RWPE2 (cell line): ENCODE results near the gene TTLL12.

ENCODE experiments used
- ATAC-seq: fragments of 200-7000 bp; cut with Tn5 transposase; 3 replicates; pipeline ENCODE4 v1.9.1; 2021; ENCODE audit warnings: low read depth
- DNase-seq: peaks from one replicate; pipeline ENCODE4 v3.0.0-alpha.2; 2020; ENCODE audit warnings: low spot score
- H3K27ac ChIP-seq: fragments of 450-650 bp; 2 replicates; pipeline ENCODE4 v1.5.1; 2017; ENCODE audit warnings: mild to moderate bottlenecking; ENCODE audit not compliant: poor library complexity, severe bottlenecking
- H3K27me3 ChIP-seq: fragments of 250-450 bp; sonication (Bioruptor Pico); 2 replicates; pipeline ENCODE4 v1.5.1; 2021; ENCODE audit warnings: mild to moderate bottlenecking, moderate library complexity; ENCODE audit not compliant: insufficient read depth, poor library complexity, severe bottlenecking
- H3K36me3 ChIP-seq: fragments of 250-450 bp; sonication (Bioruptor Pico); 2 replicates; pipeline ENCODE4 v1.5.1; 2020; ENCODE audit warnings: low read depth, mild to moderate bottlenecking, moderate library complexity
- H3K4me1 ChIP-seq: fragments of 250-450 bp; sonication (Bioruptor Pico); 2 replicates; pipeline ENCODE4 v1.5.1; 2021; ENCODE audit warnings: mild to moderate bottlenecking, moderate library complexity; ENCODE audit not compliant: insufficient read depth, poor library complexity, severe bottlenecking
- H3K4me3 ChIP-seq: fragments of 250-450 bp; sonication (Bioruptor Pico); 2 replicates; pipeline ENCODE4 v1.5.1; 2021; ENCODE audit warnings: mild to moderate bottlenecking, moderate library complexity; ENCODE audit not compliant: severe bottlenecking
- H3K9me3 ChIP-seq: fragments of 250-450 bp; sonication (Bioruptor Pico); 2 replicates; pipeline ENCODE4 v1.5.1; 2021; ENCODE audit warnings: mild to moderate bottlenecking, moderate library complexity; ENCODE audit not compliant: severe bottlenecking
- CTCF ChIP-seq: fragments of 450-650 bp; IDR thresholded peaks from one replicate; pipeline ENCODE4 v1.5.1; 2017; ENCODE audit warnings: mild to moderate bottlenecking, moderate library complexity; ENCODE audit not compliant: poor library complexity, severe bottlenecking

Gene TTLL12

DNA sequence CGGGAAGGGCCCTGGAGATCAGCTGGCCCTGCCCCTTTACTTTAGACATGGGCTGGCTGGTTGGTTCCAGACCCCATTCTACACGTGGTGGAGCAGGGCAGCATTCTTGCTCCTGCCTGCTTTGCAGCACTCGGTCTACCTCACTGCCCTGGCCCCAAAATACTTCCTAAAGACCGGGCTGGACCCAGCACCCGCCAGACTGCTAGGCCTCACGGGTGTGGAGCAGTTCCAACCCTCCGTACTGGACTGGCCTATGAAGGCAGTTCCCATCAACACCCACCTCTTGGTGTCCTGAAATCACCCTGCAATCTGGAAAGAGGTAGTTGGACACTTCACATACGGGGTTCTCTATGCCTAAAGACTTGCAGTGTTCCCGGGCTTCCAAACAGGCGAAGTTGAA is 50.1 kb downstream of the TTLL12 start:
- no peak for ATAC-seq
- no peak for TF ChIP-seq CTCF
- H3K4me3 ChIP-seq: no peak overlapping the region
- H3K27ac ChIP-seq: no peak overlapping the region
- DNase-seq: no peak
- peaks cover 72% of the 10 kb centered on the region for H3K36me3 ChIP-seq
- H3K27me3 ChIP-seq: no peaks in the 10 kb centered on the region
- H3K4me1 ChIP-seq: peaks cover 2% of the 10 kb centered on the region
- no peaks in the 10 kb centered on the region for H3K9me3 ChIP-seq

GRCh38 chr22:43136255-43136654 is 50.7 kb downstream of the TTLL12 start:
- H3K36me3 ChIP-seq: peaks cover 68% of the 10 kb centered on the region

DNA sequence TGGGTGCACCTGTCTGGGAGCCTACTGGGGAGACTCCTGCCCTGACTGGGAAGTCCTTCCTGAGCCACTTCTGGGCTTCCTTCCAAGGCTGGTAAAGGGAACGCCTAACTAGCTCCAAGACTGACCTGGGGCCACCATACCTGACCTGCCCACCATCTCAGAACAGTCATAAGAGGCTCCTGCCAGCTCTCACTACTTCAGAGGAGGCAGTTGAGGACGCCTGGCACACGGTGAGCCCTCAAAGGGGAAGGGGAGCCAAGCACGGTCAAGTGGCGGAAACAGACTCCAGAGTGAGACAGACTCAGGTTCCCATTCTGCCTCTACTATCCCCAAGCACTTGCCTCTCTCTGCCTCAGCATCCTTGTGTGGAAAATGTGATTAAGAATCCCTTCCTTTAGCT is 51.4 kb downstream of the TTLL12 start:
- TF ChIP-seq CTCF: no peak
- Histone ChIP-seq H3K4me1 (no peaks in the 10 kb centered on the region), H3K27me3 (no peaks in the 10 kb centered on the region), H3K36me3 (peaks cover 65% of the 10 kb centered on the region), H3K4me3 (no peak overlapping the region), H3K9me3 (no peaks in the 10 kb centered on the region), H3K27ac (no peak overlapping the region)
- no peak for ATAC-seq
- DNase-seq: no peak

More at GRCh38 chr22:43136255-43136654, 50.7 kb downstream of the TTLL12 start:
- peak; percentile 63 for TF ChIP-seq CTCF
- Histone ChIP-seq H3K4me1 (no peaks in the 10 kb centered on the region), H3K27ac (no peak overlapping the region), H3K4me3 (no peak overlapping the region), H3K9me3 (no peaks in the 10 kb centered on the region), H3K27me3 (no peaks in the 10 kb centered on the region)
- ATAC-seq: no peak; the same call in 2 of the 3 replicates
- no peak for DNase-seq

DNA sequence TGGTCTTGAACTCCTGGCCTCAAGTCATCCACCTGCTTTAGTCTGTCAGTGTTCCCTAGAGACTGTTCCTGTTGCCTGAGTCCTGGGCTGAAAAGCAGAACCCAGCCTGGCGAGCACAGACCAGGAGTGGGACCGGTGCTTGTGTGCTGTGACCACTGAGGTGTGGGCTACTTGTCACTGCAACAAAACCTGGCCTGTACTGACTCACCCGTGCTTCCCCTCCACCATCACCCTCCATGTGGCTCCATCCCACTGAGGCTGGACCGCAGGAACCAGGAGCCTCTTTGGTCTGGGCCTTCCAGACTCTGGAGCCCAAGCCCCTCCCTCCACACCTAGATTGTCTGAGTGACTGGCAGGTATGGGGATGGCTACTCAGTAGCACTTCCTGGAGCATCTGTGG is 52.4 kb downstream of the TTLL12 start:
- H3K4me3 ChIP-seq: no peak overlapping the region
- TF ChIP-seq CTCF: no peak
- DNase-seq (no peak), ATAC-seq (no peak)
- peaks cover 55% of the 10 kb centered on the region for H3K36me3 ChIP-seq
- H3K4me1 ChIP-seq: no peaks in the 10 kb centered on the region
- H3K27me3 ChIP-seq: no peaks in the 10 kb centered on the region
- no peak overlapping the region for H3K27ac ChIP-seq
- no peaks in the 10 kb centered on the region for H3K9me3 ChIP-seq

DNA sequence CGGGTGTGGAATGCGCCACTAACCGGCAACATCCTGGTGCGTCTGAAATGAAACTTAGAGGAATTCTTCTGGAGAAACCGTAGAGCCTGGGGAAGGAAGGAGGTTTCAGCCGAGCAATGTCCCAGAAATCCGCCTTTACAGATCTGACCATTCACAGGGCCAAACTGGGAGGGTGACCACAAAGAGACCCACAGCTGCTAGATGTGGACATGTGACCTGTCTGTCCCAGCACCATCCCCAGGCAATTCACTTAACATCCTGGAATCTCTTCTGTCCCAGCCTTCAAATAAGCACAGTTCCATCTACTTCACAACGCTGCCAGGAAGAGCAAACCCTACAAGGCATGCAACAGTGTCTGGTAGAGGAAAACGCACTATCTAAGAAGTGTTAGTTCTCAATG is 53.5 kb downstream of the TTLL12 start:
- H3K4me3 ChIP-seq: no peak overlapping the region
- TF ChIP-seq CTCF: no peak
- no peak for ATAC-seq
- no peaks in the 10 kb centered on the region for H3K27me3 ChIP-seq
- H3K36me3 ChIP-seq: peaks cover 43% of the 10 kb centered on the region
- no peaks in the 10 kb centered on the region for H3K4me1 ChIP-seq
- no peak for DNase-seq
- no peaks in the 10 kb centered on the region for H3K9me3 ChIP-seq
- H3K27ac ChIP-seq: no peak overlapping the region
